GM19455 (cell line): ENCODE results near the gene ZNF674.
A peak's percentile ranks its signal among the peaks of the same experiment; 100 is the strongest.
"Not testable (repeated sequence)": the region's sequence is repeated elsewhere in the genome, so short reads cannot be mapped to it uniquely, and the experiment has no call there.

Experiments
- ATAC-seq: cut with Tn5 transposase; IDR thresholded peaks from one replicate; pipeline ENCODE4 v1.9.1; 2021; ENCODE audit not compliant: unreplicated experiment

The ZNF674 gene

DNA sequence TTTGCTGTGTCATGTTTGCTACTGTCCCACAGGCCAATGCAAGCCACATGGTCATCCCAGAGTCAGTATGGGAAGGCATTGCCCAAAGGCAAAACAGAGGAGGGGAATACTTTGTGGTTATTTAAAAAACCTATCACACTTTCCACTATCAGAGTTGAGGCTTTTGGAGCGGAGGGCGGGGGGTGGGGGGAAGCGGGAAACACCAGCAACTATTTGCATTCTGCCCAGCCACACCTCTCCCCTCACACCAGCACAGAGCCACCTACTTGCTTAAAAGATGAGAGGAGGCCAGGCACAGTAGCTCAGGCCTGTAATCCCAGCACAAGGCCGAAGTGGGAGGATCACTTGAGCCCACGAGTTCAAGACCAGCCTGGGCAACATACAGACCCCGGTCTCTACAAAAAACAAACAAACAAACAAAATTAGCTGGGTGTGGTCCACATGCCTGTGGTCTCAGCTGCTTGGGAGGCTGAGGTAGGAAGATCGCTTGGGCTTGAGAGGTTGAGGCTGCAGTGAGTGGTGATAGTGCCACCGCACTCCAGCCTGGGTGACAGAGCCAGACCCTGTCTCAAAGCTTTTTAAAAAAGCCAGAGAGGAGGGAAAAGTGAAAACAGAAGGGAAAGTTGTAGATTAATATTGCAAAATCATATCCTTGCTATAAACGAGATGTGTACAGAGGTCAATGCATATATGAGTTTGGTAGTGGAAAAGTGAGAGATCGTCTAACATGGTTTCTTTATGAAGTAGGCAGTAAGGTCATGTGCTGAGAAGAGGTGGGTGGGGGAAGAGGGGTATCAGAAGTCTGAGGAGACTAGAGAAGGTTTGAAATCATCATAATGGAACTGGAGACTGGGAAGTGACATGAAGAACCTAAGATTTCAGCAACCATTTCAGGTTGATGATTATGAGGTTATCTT, 26.5 kb upstream of the ZNF674 start:
- no peak for ATAC-seq

DNA sequence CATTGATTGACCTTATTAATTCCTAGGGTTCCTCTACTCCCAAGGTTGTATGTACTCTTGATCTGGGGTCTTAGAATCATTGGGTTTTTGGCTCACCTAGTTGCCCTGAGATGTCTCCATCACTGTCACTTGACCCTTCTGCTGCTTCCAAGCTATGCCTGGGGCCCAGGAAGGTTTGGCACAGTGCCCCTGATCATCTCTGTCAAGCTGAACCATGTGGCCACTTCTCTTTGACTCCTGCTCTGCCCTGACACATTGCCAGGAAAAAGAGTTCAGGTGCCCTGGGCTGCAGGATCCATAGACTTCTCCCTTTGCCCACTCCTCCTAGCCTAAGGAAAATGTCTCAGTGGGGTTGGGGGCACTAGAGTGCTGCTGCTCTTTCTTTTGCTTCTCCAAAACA, 24.4 kb upstream of the ZNF674 start:
- ATAC-seq = no peak

DNA sequence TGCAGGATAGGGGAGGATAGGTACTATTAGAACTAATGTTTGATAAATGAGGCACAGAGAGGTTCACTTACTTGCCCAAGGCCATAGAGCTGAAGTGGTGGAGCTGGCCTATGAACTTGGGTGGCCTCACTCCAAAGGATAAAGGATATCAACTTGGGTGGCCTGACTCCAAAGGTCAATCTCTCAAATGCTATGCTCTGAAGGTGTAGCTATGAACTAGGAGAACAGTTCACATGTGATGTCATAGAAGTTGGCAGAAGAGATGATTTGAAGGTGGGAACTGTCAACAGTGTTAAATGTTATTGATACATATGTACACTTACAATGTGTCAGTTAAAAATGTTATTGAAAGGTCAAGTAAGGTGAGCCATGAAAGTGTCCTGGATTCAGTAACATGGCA, 22.2 kb upstream of the ZNF674 start:
- no peak for ATAC-seq

DNA sequence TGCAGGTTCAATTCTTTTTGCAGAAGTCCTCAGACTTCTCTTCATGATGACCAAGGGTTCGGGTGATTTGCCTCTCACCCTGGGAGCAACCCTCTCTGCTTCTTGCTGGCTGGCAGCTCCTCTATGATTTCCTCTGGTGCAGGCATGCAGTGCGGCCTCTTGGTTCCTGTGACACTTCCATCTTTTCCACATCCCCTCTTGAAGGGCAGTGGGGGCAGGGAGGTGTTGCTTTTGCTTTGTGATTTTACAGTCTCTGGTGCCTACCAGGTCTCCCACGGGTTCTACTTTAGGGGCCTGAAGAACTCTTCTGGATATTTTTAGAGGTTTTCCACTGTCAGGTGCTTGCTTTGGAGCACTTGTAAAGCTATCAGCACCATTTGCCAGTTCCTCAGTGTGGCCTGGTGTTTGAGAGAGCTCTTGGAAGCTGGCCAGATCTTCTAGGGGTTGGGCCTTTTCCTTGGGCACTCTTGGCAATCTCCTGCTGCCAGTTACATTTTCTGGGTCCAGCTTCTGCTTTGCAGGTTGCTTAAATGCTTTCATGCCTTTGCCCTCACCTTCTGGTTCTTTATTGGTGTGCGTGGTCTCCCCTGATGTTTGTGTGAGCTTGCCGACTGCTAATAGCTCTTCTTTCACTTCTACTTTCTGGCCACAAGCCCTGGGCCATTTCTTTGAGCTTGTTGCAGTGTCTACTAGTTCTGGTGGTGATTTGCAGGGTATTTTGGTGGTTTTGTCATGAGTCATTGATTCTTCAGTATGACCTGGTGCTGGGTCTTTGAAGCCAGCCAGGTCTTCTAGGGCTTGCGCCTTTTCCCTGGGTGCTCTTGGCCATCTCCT, 16.8 kb upstream of the ZNF674 start:
- ATAC-seq = peak; percentile 97

DNA sequence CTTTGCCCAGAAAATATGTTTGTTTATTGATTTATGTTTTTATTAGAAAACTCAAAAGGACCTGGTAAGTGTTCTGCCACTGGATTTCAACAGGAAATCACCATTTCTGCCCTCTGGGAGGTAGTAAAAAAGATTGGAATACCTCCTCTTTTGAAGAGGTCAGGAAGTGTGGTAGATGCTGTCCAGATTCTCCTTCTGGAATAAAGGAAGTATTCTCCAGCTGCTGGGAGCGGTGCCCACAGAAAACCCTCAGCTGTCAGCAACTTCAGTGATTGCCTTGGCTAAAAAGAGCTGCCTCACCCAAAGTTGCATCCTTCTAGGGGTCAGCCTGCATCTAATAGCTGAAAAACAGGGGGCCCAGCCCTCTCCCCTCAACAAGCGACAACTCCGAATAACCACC, 13.8 kb upstream of the ZNF674 start:
- no peak for ATAC-seq

DNA sequence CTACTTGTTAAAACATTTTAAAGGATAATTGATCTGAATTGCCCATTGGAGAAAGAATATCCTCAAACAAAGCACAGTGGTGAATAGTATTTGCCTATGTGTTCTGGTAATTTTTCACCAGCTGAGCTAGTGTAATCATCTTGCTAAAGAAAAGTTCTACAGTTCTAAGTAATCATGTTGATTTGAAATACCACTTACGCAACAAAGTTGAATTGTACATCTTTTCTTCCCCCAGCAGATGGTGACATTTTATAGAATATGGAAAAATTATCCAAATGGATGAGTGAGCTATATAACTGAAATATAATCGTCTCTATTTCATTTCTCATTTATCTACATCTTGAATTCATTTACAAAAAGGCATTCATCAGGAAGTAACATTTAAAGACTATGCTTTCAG, 9.7 kb upstream of the ZNF674 start:
- ATAC-seq = no peak

DNA sequence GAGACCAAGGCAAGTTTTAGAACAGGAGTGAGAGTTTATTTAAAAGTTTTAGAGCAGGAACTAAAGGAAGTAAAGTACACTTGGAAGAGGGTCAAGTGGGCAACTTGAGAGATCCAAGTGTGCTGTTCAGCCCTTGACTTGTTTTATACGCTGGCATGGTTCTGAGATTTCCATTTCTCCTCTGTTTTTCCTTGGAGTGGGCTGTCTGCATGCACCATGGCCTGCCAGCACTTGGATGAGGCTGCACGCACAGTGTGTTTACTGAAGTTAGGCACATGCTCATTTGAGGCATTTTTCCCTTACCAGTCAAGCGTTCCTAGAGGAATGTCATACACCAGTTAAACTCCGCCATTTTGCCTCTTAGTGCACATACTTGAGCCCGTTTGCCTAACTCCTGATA, 8.7 kb upstream of the ZNF674 start:
- no peak for ATAC-seq

DNA sequence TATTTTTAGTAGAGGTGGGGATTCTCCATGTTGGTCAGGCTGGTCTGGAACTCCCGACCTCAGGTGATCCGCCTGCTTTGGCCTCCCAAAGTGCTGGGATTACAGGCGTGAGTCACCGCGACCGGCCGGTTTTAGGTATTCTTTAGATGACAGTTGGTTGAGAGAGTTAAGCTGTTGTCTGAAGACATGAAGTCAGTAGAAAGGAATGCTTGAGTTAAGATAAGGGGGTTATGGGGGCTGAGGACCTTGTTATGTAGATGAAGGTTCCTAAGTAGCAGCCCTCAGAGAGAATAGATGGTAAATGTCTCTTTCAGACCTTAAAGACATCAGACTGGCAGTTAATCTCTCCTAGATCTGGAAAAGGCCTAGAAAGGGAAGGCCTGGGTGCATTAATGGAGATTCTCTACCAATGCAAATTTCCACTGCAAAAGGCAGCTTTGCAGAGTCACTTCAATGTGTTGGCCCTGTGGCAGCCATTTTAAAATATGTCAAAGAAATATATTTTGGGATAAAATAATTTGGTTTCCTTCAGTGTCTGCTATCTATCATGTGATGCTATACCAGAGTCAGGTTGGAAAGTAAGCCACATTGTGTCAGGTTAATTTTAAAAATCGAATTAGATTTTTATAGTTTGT, 6.4 kb upstream of the ZNF674 start:
- no peak for ATAC-seq

DNA sequence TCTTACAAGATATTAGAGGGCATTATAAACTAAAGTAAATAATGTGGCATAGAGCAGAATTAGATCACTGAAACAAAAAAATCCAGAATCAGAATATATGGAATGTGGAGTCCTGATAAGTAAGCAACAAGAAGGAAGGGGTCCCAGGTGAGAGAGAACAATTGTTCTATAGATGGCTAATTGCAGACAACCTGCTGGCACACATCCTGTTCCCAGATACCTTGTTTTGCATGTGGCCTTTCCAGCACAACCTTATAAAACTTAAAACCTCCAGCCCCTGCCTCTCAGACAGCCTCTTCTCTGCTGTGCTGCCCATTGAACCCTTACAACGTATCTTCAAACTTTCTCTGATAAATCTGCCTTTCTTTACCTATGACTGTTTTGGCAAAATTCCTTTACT, 4.7 kb upstream of the ZNF674 start:
- ATAC-seq = no peak

DNA sequence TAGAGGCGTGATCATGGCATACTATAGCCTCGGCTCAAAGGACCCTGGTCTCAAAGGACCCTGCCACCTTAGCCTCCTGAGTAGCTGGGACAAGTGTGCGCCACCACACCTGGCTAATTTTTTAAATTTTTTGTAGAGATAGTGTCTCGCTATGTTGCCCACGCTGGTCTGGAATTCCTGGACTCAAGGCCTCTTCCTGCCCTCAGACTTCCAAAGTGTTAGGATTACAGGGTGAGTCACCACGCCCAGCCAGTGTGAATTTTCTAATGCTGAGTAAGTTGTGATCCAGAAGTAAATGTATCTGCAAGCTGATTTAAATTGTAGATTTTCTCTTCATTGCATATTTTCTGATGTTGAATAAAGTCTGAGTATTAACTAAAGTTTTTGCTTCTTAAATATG, 2.6 kb upstream of the ZNF674 start:
- no peak for ATAC-seq

DNA sequence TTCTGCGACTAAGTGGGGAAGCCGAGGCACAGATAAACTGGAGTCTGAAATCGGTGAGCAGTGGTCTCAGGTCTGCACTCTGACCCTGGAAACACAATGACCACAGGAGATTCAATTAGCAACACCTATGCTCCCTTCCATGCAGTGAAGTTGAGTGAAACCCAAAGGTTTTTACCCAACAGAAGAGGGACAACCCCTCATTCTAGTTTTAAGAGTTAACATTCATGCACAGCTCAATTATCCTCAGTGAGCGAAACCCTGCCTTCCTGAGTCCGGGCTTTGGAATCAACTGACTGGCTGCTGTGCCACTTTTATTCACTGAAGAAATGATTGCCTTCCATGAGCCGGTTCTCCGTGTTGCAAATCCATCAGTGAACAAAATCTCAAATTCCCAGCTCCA, 694 bp downstream of the ZNF674 start:
- not testable (repeated sequence) for ATAC-seq

DNA sequence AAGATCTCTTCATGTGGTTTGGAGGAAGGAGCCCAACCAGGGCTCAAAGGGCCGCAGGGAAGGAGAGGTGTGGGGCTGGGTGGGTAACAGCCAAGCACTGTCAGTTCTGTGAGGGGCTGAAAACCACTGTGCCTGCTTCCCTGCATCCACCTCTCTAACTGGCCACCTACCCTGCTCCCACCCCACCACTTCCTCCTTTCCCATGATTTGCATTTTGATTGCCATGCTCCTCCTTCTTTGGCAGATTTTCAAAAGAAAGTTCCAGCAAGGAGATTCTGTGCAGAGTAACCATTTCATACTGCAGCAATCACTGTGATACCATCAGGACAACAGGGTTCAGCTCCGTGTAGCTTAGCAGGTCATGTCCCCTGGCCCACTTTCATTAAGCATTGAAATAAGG, 1.8 kb downstream of the ZNF674 start:
- no peak for ATAC-seq

DNA sequence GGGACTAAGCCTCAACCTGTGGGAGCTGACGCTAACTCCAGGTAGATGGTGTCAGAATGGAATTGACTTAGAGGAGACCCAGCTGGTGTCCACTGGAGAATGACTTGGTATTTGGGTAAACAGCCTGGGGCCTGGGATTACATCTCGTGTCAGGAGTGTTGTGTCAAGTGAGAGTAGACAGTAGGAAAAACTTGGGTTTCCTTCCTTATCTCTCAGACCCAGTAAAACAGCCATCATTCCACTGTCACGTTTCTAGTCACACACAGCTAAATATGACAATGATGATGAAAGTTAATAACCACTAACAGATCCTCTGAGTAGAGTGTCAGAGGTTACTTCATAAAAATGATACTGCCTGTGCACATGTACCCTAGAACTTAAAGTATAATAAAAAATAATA, 13.8 kb downstream of the ZNF674 start:
- ATAC-seq = no peak

DNA sequence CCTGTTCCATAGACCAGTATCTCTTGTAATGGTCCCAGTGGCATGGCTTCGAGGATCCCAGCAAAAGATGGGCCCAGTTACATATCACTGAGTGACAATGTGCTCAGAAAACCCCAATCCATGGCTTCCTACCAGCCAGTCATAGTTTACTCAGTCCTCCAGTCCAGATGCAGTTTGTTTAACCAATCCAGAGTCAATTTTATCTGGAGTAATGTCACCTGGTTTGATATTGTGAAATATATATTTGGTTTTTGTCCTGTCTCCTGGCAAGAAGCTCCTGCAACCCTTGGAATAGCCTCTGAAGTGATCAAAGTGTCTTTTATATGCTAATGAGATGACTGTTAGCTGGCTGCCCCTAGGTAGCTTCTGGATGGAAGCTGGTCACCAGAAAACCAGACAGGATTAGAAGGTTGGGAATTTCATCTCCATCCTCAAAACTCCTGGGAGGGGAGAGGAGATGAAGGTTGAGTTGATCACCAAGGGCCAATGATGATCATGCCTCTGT, 14.8 kb downstream of the ZNF674 start:
- not testable (repeated sequence) for ATAC-seq

DNA sequence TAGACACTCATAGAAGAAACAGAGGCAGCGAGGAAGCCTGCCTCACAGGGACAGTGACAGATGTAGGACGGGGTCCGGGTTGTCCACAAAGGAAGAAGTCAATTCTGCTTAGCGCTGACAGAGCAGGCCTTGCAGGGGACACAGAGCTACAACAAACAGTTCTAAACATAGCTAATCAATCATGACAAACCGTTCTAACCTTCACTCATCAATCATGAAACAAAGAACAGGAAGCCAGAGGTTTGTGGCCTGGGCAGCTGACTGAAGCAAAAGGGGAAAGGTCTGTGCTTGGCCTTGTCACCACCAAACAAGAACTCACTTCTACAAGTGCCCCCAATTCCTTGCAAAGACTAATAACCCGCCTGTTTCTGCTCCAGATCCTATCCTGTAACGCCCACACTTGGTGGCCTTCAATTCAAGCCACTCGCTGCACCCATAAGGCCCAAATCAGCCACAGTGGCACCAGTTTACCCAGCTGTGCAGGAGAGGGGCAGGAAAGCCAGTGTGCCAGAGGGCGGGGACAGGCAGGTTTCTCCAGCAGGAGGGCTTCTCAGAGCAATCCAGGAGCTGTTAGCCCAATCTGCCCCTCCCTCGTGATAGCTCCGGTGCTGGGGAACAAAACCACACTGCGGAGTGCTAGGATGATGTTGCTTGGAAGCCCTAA, 15.3 kb downstream of the ZNF674 start:
- not testable (repeated sequence) for ATAC-seq

DNA sequence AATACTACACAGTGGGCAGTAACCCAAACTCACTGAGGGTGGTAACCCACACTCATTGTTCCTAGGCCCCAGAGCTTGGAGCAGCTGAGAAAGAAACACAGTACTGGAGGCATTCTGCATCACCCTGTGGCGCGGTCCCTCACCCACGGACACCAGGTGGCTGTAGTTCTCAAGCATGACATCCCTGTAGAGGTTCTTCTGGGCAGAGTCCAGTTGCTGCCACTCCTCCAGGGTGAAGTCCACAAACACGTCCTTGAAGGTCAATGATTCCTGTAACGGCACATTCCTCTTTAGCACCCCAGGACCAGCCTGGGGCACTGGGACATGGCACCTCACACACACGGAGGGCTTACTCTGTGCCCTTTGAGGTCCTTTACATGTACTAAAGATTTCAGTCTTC, 16.6 kb downstream of the ZNF674 start:
- ATAC-seq = not testable (repeated sequence)

DNA sequence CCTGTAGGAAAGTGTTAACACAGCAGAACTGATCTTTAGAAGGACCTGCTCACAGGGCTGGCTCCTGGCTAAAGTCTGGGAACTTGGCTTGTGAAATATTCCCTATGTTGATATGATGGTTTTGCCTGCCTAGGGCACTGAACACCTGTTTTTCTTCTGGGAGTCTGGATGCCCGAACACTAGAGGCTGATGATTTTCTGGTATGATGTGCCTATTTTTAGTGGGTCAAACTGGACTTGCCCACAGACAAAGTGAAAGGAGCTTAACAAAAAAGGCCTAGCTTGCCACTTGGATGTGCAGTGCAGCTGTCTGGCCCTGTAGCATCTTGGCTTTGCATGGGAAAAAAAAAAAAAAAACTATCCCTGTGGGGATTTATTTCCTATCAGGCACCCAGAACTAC, 39.1 kb downstream of the ZNF674 start:
- no peak for ATAC-seq

DNA sequence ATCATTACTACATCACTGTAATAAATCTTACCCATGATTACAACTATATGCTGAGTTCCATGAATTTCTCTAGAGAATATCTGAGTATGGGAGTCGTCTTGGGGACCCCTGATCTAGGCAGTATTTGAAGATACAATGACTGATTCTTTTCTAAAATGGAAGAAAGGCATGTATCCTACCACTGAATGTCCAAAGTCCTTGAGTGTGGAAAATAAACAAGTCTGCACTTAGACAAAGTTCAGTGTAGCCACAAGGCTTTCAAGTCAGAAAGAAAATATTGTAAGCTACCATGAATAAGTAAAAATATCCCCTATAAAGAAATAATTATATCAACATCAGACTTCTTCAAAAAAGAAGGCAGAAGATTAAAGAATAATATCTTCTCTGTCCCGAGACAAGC, 42.4 kb downstream of the ZNF674 start:
- no peak for ATAC-seq

DNA sequence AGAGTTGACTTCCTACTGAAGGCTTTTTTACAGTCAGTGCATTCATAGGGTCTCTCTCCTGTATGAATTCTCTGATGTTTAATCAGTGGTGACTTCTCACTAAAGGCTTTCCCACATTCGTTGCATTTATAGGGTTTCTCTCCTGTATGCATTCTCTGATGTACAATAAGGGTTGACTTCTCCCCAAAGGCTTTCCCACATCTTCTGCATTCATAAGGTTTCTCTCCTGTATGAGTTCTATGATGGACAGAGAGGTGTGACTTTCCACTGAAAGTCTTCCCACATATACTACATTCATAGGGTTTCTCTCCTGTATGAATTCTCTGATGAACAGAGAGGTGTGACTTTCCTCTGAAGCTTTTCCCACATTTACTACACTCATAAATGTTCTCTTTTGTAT, 45.2 kb downstream of the ZNF674 start:
- no peak for ATAC-seq

DNA sequence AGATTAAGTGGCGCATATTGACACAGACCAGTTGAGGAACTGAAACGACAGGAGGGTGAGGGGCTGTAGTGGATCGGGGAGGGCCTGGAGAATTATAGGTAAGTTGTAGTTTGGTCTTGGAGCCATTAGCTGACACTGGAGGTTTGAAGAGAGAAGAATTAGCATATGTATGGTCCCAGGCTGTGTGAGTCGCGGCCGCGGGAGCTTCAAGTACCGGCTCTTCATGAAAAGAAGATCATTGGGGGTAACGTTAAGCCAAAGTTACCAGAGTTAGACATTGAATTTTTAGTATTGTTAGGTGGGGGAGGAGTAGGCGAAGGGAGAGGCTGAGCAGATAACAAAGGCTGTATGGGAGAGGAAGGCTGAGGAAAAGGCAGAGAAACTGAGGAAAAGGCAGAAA, 56.5 kb downstream of the ZNF674 start:
- ATAC-seq = no peak

DNA sequence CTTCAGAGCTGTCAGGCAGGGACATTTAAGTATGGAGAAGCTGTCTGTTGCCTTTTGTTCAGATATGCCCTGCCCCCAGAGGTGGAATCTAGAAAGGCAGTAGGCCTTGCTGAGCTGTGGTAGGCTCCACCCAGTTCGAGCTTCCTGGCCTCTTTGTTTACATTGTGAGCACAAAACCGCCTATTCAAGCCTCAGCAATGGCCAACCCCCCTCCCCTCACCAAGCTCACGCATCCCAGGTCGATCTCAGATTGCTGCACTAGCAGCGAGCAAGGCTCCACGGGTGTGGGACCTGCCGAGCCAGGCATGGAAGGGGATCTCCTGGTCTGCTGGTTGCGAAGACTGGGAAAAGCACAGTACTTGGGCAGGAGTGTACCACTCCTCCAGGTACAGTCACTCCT, 59.3 kb downstream of the ZNF674 start:
- no peak for ATAC-seq
